NCI-H2081 (cell line): ENCODE results near the gene THUMPD2.
A peak's percentile ranks its signal among the peaks of the same experiment; 100 is the strongest.
"Not testable (repeated sequence)": the region's sequence is repeated elsewhere in the genome, so short reads cannot be mapped to it uniquely, and the experiment has no call there.

ENCODE experiments used
- DNase-seq, 2 experiments: peaks; one replicate each; lab custom pipeline; 2025; lab: John Stamatoyannopoulos, UW

THUMPD2 gene

GRCh38 chr2:39778775-39779340, at the start of gene THUMPD2:
Gene THUMPD2 (minus strand): TSS chr2:39779258. CDS start chr2:39779239, 19 bp downstream.
- DNase-seq: peak; percentile 81 to 89

GRCh38 chr2:39821871-39822270, 42.8 kb upstream of the THUMPD2 start:
- DNase-seq: no peak

GRCh38 chr2:39816845-39817244, 37.8 kb upstream of the THUMPD2 start:
- no peak for DNase-seq

GRCh38 chr2:39816428-39816827, 37.4 kb upstream of the THUMPD2 start:
- no peak for DNase-seq

GRCh38 chr2:39805936-39806608, 27.0 kb upstream of the THUMPD2 start:
- no peak for DNase-seq

- no peak for DNase-seq
Observed at GRCh38 chr2:39803839-39804238, 24.8 kb upstream of the THUMPD2 start.

GRCh38 chr2:39800752-39801151, 21.7 kb upstream of the THUMPD2 start:
- DNase-seq: no peak

- DNase-seq: no peak
Observed at GRCh38 chr2:39796134-39796533, 17.1 kb upstream of the THUMPD2 start.

- DNase-seq: not testable (repeated sequence)
Observed at GRCh38 chr2:39790216-39790818, 11.3 kb upstream of the THUMPD2 start.

- no peak for DNase-seq
Observed at GRCh38 chr2:39787950-39788349, 8.9 kb upstream of the THUMPD2 start.

- no peak for DNase-seq
Observed at GRCh38 chr2:39786761-39787522, 7.9 kb upstream of the THUMPD2 start.

GRCh38 chr2:39782591-39782990, 3.5 kb upstream of the THUMPD2 start:
- DNase-seq: no peak

GRCh38 chr2:39781697-39782096, 2.6 kb upstream of the THUMPD2 start:
- no peak for DNase-seq

- DNase-seq: no peak
Observed at GRCh38 chr2:39780825-39781600, 2.0 kb upstream of the THUMPD2 start.

GRCh38 chr2:39779927-39780326, 869 bp upstream of the THUMPD2 start:
- DNase-seq: no peak

- DNase-seq: no peak
Observed at GRCh38 chr2:39779341-39779851, 338 bp upstream of the THUMPD2 start.

GRCh38 chr2:39778233-39778632, 825 bp downstream of the THUMPD2 start:
- DNase-seq: peak in 1 of 2 experiments; percentile 34

- no peak for DNase-seq
Observed at GRCh38 chr2:39772812-39773152, 6.3 kb downstream of the THUMPD2 start.

- DNase-seq: no peak
Observed at GRCh38 chr2:39772086-39772811, 6.8 kb downstream of the THUMPD2 start.

- DNase-seq: no peak
Observed at GRCh38 chr2:39762448-39762847, 16.6 kb downstream of the THUMPD2 start.

- no peak for DNase-seq
Observed at GRCh38 chr2:39757156-39757555, 21.9 kb downstream of the THUMPD2 start.
